Kidney epithelial cell (primary cell): ENCODE measurements around the gene RAB14. TPM values are rescaled to one million over a fixed set of nuclear protein-coding genes. Genes with fewer than 3 reads are reported as not detected.
"Not testable (repeated sequence)": the region's sequence is repeated elsewhere in the genome, so short reads cannot be mapped to it uniquely, and the experiment has no call there.

Experiments used
- DNase-seq: peaks from one replicate; pipeline ENCODE4 v3.0.0-alpha.2; 2010; ENCODE audit warnings: low read depth
- H3K27me3 ChIP-seq: 2 replicates; pipeline ENCODE4 v1.6.0; 2011; ENCODE audit warnings: low read length; ENCODE audit not compliant: control insufficient read depth, insufficient read depth
- H3K36me3 ChIP-seq: 2 replicates; pipeline ENCODE4 v1.5.1; 2011; ENCODE audit warnings: low read length; ENCODE audit not compliant: control insufficient read depth, insufficient read depth
- H3K4me3 ChIP-seq: 2 replicates; pipeline ENCODE4 v1.5.1; 2011; ENCODE audit warnings: low read depth, mild to moderate bottlenecking, control low read depth, low read length
- CTCF ChIP-seq: IDR thresholded peaks from 2 replicates; pipeline ENCODE4 v1.5.1; 2011; ENCODE audit warnings: mild to moderate bottlenecking, moderate library complexity, low read length, control low read depth, inconsistent platforms; ENCODE audit not compliant: insufficient read depth, poor library complexity, severe bottlenecking
- total RNA-seq: library from RNA; depleted of rRNA; stranded (reverse); fragments of >200 nt; gene quantifications from 2 replicates; pipeline ENCODE4 v1.2.3, GENCODE V29; 2015

The RAB14 gene
- total RNA-seq, 1 donor from 2014 or later: 38.1 TPM

- no peaks in the 10 kb centered on the region for H3K27me3 ChIP-seq
- H3K4me3 ChIP-seq: no peak overlapping the region
- no peak for TF ChIP-seq CTCF
- no peaks in the 10 kb centered on the region for H3K36me3 ChIP-seq
- DNase-seq: no peak
Observed at GRCh38 chr9:121182989-121183388, 18.7 kb downstream of the RAB14 start.

GRCh38 chr9:121182101-121182836 lies 19.4 kb downstream of the RAB14 start:
- no peak for TF ChIP-seq CTCF
- DNase-seq: no peak
- no peak overlapping the region for H3K4me3 ChIP-seq
- no peaks in the 10 kb centered on the region for H3K27me3 ChIP-seq
- no peaks in the 10 kb centered on the region for H3K36me3 ChIP-seq

GRCh38 chr9:121179930-121180681 lies 21.6 kb downstream of the RAB14 start:
- no peaks in the 10 kb centered on the region for H3K27me3 ChIP-seq
- DNase-seq: no peak
- no peak for TF ChIP-seq CTCF
- no peak overlapping the region for H3K4me3 ChIP-seq
- H3K36me3 ChIP-seq: no peaks in the 10 kb centered on the region

GRCh38 chr9:121179373-121179721 lies 22.3 kb downstream of the RAB14 start:
- H3K4me3 ChIP-seq, DNase-seq, H3K27me3 ChIP-seq, H3K36me3 ChIP-seq: not testable (repeated sequence)

GRCh38 chr9:121178676-121179372 lies 22.8 kb downstream of the RAB14 start:
- no peak for TF ChIP-seq CTCF
- DNase-seq: no peak
- no peaks in the 10 kb centered on the region for H3K36me3 ChIP-seq

GRCh38 chr9:121173501-121173900 lies 28.2 kb downstream of the RAB14 start:
- Histone ChIP-seq H3K4me3 (no peak overlapping the region), H3K27me3 (no peaks in the 10 kb centered on the region), H3K36me3 (no peaks in the 10 kb centered on the region)
- no peak for DNase-seq
- TF ChIP-seq CTCF: no peak

More at GRCh38 chr9:121178676-121179372, 22.8 kb downstream of the RAB14 start:
- no peaks in the 10 kb centered on the region for H3K27me3 ChIP-seq
- no peak overlapping the region for H3K4me3 ChIP-seq
